HG03558 (cell line): ENCODE measurements around the gene HPSE2.
A peak's percentile ranks its signal among the peaks of the same experiment; 100 is the strongest.

Experiments
- ATAC-seq: cut with Tn5 transposase; IDR thresholded peaks from one replicate; pipeline ENCODE4 v1.9.1; 2021; ENCODE audit warnings: moderate number of reproducible peaks; ENCODE audit not compliant: unreplicated experiment; ENCODE audit errors: extremely low read depth

The HPSE2 gene

DNA sequence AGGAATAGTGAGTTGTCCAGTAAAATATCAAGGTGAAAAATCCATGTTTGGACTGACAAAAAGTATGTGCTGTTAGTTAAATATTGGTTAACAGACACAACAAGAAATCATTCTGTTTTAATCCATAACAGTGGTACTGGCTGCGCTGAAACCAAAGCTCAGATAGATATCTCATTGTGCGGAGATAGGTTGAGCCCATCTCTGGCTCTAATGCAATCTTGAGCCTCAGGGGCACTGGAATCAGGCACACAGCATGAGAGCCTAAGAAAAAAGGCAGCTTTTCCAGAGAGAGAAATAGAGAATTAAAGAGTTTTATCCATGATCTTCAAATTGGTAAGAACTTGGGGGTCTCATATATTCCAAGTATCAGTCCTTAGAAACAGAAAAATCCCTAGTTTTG lies 373.7 kb downstream of the HPSE2 start:
- ATAC-seq, result no peak

DNA sequence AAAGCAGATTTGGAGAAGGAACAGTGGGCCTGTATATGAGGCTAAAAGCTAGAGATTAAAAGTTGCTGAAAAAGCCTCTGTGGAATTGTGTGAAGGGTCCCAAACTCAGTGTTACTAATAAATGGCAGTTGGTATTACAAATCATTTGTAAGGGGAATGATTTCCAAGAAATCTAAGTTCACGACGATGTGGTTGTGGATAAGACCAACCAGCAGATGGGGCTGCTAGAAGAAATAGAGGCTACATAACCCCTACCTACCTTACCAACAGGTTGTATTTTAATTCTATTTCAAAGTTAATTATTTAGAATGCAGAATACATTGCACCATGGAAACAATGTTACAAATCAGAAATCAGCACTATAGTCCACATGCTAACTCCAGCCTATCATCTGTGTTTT lies 377.1 kb downstream of the HPSE2 start:
- no peak for ATAC-seq

DNA sequence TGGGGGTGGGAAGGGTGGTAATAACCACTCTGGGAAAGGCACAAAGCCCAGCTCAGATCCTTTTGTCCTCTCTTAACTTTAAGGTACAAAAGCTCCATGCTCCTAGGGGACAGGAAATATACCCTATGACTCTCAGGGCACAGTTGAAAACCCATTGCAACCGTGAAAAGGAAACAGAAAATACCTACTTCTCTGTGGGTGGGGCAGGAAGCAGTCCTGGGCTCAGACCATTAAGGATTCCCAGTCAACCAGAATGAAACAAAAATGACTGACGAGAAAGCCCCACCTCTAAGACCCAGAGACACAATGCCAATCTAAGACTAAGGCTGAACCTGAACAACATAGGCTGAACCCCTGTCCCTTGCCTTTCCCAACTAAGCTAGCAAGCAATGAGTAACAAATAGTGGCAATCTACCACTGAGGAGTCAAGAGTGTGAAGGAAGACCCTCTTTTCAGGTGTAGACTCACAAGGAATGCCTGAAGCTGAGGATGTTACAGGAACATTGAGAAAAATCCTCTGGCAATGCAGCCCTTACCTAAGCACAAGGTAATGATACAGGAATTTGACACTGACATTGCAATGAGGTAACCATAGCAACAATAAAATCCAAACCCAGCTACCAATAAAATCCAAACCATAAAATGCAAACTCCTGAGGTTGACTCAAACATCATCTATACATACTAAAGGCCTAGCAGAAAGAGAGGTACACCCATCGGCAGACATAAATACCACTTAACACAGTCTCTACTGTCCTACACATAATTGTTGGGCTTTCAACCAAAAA lies 380.1 kb downstream of the HPSE2 start:
- ATAC-seq, result peak; percentile 56

DNA sequence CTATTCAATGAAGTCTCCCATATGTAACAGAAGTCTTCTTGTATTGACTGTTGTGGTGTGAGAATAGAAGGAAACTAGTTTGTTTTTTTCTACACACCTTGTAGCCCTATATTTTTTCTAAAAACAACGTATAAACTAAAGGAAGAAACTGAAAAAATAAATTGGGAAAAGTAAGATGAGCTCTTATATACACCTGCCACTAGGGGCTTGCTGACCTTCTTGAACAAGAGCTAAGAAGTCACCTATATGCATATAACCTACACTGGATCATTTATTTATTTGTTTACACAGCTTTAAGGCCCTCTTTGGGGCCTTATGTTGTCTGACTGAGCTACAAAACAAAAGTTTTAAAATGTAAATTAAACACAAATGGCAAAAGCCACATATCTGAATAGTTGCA lies 383.0 kb downstream of the HPSE2 start:
- no peak for ATAC-seq

DNA sequence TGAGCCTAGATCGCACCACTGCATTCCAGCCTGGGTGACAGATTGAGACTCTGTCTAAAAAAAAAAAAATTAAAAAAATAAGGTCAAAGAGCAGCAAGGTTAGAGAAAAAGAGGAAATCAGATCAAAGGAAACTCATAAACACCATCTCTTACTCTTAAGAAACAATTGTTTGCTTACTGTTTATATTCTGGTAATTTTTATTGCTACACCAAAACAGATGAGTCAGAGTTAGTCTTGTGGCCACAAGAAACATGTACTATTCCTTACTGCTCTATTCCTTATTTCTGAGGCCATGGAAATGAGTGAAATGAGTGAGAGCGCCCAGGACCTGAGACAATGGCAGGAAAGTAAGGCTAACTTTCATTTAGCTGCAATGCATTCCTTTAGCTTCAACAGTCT lies 387.3 kb downstream of the HPSE2 start:
- no peak for ATAC-seq

DNA sequence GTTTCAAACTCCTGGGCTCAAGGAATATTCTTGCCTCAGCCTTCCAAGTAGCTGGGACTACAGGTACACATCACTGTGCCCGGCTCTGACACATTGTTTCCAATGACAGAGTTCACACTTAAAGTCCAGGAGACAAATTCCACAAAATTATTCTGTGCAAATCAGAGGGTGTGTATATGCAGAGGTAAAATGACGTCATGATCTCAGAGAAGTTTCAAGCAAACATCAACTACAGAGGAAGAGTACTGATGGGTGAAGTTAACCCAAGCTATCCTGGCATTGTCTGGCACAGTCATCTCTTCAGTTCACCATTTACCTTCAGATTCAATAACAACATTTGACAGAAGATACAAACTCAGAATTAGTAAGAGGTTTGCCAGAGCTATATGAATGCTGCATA lies 388.9 kb downstream of the HPSE2 start:
- ATAC-seq, result no peak

DNA sequence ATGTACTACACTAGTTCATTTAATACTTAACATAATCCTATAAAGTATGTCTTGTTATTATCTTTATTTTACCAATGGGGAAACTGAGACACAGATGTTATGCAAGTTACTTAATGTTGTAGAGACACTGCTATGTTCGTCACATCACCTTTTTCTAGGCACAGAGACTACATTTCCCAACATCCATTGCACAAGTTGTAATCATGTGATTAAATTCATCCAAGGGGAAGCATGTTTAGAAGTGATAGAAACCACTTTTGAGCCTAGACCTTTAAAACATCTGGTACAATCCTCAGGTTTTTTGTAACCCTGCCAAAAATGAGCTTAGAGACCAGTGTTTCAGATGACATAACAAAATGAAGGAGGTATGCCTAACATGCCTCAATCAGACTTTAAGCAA lies 402.1 kb downstream of the HPSE2 start:
- no peak for ATAC-seq

DNA sequence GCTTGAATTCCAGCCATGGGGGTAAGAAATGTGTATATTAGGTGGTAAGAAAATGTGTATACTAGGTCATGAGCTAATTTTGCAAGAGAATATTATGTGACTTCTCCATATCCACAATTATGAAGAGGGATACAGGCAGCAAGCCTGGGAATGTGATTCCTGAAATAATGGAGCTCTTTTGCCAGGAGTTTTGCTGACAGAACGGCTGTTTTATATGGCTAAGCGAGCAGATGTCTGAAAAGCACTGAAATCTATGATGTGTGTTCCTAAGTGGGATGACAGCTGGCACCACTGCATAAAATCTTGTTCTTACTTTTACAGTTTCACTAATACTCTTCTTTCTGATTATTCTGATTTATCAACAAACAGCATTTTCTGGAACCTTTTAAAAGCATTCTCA lies 402.9 kb downstream of the HPSE2 start:
- no peak for ATAC-seq

DNA sequence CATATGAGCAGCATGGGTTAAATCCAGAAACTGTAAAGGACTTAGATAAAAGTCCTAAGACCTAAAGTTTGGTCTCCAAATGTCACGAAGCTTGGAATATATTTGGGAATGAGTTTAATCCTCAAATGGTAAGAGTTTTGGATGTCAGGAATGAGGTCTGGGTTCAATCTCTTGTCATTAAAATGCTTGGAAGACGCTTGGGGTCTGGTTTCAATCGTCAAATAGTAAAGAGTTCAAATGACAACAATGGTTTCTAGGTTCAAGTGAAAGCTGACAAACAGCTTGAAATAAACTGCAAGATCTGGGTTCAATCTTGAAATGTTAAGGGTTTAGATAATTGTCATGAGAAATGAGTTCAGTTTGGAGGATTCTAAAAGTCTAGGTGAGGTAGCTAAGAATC lies 403.5 kb downstream of the HPSE2 start:
- no peak for ATAC-seq

DNA sequence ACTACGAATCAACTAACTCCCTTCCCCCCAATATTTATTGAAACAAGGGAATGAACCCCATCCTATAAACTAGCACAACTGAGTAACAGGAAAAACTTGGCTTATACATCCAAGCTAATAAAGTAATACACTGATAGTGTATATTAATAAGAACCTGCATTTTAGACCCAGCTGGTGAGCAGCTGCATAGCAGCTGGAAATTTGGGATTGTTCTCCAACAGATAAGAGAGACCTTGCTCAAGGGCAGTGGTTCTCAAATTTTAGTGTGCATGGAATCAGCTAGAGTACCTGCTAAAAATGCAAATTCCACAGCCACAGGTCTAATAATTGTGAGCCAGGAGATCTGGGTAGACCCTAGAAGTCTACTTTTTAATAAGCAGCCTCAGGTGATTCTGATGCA lies 404.3 kb downstream of the HPSE2 start:
- ATAC-seq, result no peak

DNA sequence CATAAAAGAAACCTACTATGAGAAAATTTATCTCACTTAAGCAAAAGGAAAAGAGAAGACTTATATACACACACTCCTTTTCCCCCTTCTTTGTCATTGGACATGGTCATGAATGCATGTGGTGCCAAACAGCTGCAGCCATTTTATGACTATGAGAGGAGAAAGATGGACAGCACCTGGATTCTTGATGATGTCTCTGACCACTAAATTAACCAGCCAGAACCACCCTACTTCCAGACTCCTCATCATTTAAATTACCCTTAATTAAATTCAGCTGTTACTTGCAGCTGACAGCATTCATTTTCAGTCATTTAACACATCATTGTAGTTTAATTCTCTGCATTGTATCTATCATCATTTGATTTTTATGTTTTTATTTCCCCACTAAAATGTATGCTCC lies 409.9 kb downstream of the HPSE2 start:
- no peak for ATAC-seq

DNA sequence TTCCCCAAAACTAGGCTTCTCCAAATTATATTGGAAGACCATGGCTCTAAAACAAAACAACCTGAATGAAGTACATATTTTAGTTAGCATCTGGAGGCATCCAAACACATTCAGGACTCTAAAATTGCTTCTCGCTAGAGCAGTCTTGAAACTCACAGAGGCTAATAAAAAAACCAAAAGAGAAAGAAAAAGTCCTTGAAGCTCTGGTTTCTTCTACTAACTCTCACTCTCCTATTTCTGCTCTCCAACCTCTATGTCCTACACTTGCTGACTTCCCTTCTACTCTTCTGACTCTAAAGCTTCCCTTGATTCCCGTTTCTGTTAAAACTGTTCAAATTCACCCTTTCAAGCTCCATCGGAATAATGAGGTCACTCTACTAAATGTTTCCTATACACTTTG lies 418.3 kb downstream of the HPSE2 start:
- no peak for ATAC-seq

DNA sequence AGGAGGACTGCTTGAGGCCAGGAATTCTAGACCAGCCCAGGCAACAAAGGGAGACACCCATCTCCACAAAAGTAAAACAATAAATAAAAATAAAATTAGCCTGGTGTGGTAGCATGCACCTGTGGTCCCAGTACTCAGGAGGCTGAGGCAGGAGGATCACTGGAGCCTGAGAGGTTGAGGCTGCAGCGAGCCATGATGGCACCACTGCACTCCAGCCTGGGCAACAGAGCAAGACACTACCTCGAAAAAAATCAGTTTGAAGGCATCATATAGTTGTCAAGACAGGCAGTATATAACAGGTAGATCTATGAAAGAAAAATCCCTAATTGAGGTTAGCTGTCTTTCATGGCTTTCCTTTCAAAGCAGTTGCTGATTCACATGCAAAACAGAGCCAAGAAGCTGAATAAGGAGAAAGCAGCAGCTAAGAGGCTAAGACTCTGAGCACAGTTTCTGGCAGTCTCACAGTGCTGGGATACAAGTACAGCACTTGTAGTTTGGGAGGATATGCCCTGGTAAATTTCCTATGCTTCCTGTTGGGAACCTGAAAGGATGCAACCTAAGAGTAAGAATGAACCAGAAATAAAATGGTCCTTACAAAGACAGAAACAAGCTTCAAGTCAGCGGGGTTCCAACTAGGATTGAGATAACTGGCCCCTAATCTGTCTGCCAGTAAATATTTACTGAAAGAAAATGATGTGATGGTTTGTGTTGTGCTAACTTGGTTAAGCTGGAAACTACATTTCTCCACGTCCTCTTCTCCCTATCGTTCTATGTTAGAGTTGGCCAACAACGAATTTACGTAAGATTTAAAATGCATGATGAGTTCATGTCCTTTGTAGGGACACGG lies 420.4 kb downstream of the HPSE2 start:
- no peak for ATAC-seq

DNA sequence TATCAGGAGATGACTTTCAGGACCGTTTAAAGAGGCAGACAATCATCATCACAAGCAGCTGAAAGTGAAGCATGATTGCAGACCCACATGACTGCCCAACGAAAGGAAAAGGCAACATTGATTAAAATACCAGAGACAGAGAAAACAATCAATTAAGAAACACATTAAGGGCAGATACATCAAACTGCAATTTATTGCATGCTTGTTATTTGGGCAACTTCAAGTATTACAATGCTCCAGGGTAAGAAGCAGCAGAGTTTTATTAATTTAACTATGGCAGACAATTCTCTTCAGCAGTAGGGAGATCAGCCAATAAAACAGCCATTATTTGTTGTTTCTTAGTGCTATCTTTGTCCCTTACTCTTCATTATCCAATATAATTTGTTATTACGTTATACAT lies 421.2 kb downstream of the HPSE2 start:
- ATAC-seq, result no peak

DNA sequence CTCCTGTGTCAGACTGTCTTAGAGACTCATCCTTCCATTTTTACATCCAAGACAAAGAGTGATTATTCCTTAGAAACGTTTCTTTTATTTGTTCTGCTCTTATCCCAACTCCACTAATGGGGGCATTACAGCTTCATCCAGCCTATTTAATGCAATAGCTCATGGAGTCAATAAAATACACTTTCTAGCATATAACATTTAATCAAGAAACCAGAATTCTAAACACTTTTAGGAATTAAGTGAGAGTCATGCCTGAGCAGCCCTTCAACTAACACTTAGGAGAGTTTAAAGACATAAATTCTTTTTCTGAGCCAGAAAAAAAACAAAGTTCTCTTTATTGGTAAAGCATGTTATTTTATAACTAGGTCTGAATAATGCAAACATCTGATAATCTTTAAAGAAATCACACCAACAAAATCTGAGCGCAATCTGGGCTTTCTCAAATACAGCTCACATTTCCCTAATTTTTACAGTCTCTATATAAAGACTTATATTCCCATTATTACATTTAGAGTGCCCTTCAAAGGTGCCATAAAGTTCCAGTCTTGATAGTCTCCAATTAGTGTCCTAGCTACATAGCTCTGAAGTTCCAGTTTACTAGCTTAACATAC lies 427.3 kb downstream of the HPSE2 start:
- no peak for ATAC-seq

DNA sequence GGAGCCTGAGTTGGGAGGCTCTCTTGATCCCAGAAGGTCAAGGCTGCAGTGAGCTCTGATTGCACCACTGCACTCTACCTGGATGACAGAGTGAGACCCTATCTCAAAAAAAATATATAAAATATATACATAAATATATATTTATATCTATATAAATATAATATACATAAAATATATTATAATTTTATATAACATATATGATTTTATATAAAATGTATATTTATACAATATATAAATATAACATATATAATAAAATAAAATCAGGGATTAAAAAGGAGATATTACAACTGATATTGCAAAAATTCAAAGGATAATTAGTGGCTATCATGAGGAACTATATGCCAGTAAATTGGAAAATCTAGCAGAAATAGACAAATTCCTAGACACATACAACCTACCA lies 435.4 kb downstream of the HPSE2 start:
- no peak for ATAC-seq

DNA sequence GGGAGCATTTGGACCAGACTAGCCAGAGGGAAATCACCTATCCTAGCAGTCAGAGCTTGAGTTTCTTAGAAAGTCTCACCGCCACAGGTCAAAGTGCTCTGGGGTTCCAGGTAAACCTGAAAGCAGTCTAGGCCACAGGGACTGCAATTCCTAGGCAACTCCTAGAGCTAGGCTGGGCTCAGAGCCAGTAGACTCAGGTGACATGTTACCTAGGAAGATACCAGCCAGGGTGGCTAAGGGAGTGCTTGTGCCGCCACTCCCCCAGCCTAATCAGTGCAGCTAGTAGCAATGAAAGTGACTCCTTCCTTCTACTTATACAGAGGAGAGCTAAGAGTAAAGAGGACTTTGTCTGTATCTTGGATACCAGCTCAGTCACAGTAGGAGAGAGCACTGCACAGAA lies 440.2 kb downstream of the HPSE2 start:
- no peak for ATAC-seq

DNA sequence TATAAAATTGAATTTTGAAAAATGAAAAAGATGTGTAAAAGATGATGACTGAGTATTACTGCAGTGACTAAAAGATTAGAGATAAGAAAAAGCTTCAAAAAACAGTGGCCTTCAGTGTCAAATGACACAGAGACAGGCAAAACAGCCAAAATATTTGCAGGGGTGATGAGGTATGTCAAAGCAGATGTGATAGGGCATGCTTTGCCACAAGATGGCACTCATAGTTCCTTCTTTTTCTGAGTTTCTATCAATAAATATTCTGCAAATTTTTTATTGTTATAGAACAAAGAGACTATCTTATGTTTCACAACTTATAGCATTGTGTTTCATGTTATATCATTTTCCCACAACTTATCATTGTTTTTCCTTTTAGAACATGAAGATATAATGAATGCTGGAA lies 444.8 kb downstream of the HPSE2 start:
- no peak for ATAC-seq

DNA sequence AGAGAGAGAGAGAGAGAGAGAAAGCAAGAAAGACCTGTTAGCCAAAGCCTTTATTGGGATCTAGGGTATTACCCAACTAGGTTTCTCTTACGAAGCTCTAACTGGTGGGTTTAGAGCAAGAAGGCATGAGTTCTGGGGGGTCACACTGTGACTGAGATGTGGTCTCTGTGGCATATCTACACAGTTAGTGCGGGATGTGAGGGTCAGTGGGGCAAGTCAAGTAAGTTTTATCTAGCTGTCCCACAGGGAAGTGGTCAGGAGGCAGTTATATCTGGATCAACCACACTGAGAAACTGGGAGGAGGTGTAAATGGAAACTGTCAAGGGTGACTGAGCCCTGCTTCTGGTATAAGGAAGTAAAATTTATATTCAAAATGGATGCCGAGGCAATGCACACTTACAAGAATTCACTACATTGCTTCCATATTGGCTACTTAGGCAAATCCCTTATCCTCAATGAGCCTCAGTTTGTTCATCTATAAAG lies 457.3 kb downstream of the HPSE2 start:
- no peak for ATAC-seq

DNA sequence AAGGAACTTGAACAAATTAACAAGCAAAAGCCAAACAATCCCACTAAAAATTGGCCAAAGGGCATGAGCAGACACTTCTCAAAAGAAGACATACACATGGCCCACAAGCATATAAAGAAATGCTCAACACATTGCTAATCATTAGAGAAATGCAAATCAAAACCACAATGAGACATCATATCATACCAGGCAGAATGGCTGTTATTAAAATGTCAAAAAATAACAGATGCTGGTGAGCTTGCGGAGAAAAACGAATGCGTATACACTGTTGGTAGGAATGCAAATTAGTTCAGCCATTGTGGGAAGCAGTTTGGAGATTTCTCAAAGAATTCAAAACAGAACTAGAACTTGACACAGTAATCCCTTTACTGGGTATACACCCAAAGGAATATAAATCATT lies 477.2 kb downstream of the HPSE2 start:
- no peak for ATAC-seq

DNA sequence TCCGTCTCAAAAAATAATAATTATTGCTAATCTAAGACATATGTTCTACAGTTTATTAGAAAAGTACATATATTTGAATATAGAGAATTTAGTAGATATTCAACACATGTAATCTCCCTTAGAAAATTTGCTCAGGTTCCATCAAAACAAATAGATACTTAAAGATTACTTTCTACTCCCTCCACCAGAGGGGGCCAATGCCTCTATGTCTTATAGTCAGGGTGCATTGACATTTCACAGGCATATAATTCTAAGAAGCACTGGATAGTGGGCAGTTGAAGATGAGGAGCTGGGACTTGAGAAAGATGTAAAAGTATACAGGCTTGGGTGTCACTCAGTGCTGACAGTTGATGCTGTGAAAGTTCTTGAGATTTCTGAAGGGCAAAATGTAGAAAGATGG lies 487.4 kb downstream of the HPSE2 start:
- ATAC-seq, result no peak
